HUES6 (cell line): Measurements from ENCODE around the gene TMEM114.

Experiments used
- H3K27ac ChIP-seq: 2 replicates; pipeline ENCODE4 v1.7.0; 2013; ENCODE audit warnings: low read depth, mild to moderate bottlenecking, low read length, inconsistent platforms
- H3K27me3 ChIP-seq: 2 replicates; pipeline ENCODE4 v1.6.1; 2013; ENCODE audit warnings: low read length; ENCODE audit not compliant: control insufficient read depth, insufficient read depth
- H3K36me3 ChIP-seq: 2 replicates; pipeline ENCODE4 v1.6.1; 2013; ENCODE audit warnings: low read length; ENCODE audit not compliant: control insufficient read depth, insufficient read depth
- H3K4me1 ChIP-seq: 2 replicates; pipeline ENCODE4 v1.6.1; 2013; ENCODE audit warnings: low read length; ENCODE audit not compliant: control insufficient read depth, insufficient read depth
- H3K4me3 ChIP-seq: 2 replicates; pipeline ENCODE4 v1.5.1; 2013; ENCODE audit warnings: low read depth, low read length
- H3K9ac ChIP-seq: one replicate; pipeline ENCODE4 v1.6.1; 2013; ENCODE audit warnings: mild to moderate bottlenecking, low read length
- H3K9me3 ChIP-seq: 2 replicates; pipeline ENCODE4 v1.6.1; 2013; ENCODE audit warnings: low read depth, low read length; ENCODE audit not compliant: control insufficient read depth, insufficient read depth

The TMEM114 gene

GRCh38 chr16:8607214-8607613, 16.9 kb upstream of the TMEM114 start:
- Histone ChIP-seq H3K36me3 (no peaks in the 10 kb centered on the region), H3K9me3 (no peaks in the 10 kb centered on the region), H3K9ac (no peak overlapping the region), H3K4me1 (0 out of 2 replicates have a peak, but pooled peaks cover 5% of the 10 kb centered on the region), H3K27me3 (peaks cover 16% of the 10 kb centered on the region; the same call in 1 of the 2 replicates), H3K4me3 (no peak overlapping the region), H3K27ac (no peak overlapping the region)

GRCh38 chr16:8605554-8605953, 15.2 kb upstream of the TMEM114 start:
- H3K9me3 ChIP-seq, result peaks cover 4% of the 10 kb centered on the region; the same call in 1 of the 2 replicates
- peaks cover 18% of the 10 kb centered on the region; the same call in 1 of the 2 replicates for H3K27me3 ChIP-seq
- no peak overlapping the region for H3K27ac ChIP-seq
- no peaks in the 10 kb centered on the region for H3K36me3 ChIP-seq
- H3K4me3 ChIP-seq, result no peak overlapping the region
- H3K4me1 ChIP-seq, result 0 out of 2 replicates have a peak, but pooled peaks cover 5% of the 10 kb centered on the region
- no peak overlapping the region for H3K9ac ChIP-seq

- Histone ChIP-seq H3K27ac (no peak overlapping the region), H3K4me1 (0 out of 2 replicates have a peak, but pooled peaks cover 5% of the 10 kb centered on the region), H3K27me3 (peaks cover 28% of the 10 kb centered on the region), H3K4me3 (no peak overlapping the region), H3K9ac (no peak overlapping the region), H3K9me3 (peaks cover 17% of the 10 kb centered on the region), H3K36me3 (no peaks in the 10 kb centered on the region)
Observed at GRCh38 chr16:8600144-8600775, 9.9 kb upstream of the TMEM114 start.

- Histone ChIP-seq H3K9ac (no peak overlapping the region), H3K4me3 (no peak overlapping the region), H3K36me3 (no peaks in the 10 kb centered on the region), H3K9me3 (peaks cover 14% of the 10 kb centered on the region), H3K27ac (no peak overlapping the region), H3K27me3 (peaks cover 61% of the 10 kb centered on the region), H3K4me1 (no peaks in the 10 kb centered on the region)
Observed at GRCh38 chr16:8596581-8596980, 6.3 kb upstream of the TMEM114 start.

GRCh38 chr16:8595783-8596182, 5.5 kb upstream of the TMEM114 start:
- Histone ChIP-seq H3K9ac (no peak overlapping the region), H3K4me3 (no peak overlapping the region), H3K4me1 (no peaks in the 10 kb centered on the region), H3K27me3 (peaks cover 67% of the 10 kb centered on the region), H3K36me3 (no peaks in the 10 kb centered on the region), H3K9me3 (peaks cover 20% of the 10 kb centered on the region), H3K27ac (no peak overlapping the region)

GRCh38 chr16:8594149-8594666, 3.9 kb upstream of the TMEM114 start:
- peaks cover 21% of the 10 kb centered on the region for H3K9me3 ChIP-seq
- H3K9ac ChIP-seq, result no peak overlapping the region
- H3K36me3 ChIP-seq, result no peaks in the 10 kb centered on the region
- H3K4me1 ChIP-seq, result peaks cover 3% of the 10 kb centered on the region; the same call in 1 of the 2 replicates
- peaks cover 81% of the 10 kb centered on the region for H3K27me3 ChIP-seq
- no peak overlapping the region for H3K27ac ChIP-seq
- no peak overlapping the region for H3K4me3 ChIP-seq

- peaks cover 88% of the 10 kb centered on the region for H3K27me3 ChIP-seq
- H3K4me1 ChIP-seq, result peaks cover 11% of the 10 kb centered on the region; the same call in 1 of the 2 replicates
- no peak overlapping the region for H3K4me3 ChIP-seq
- H3K9ac ChIP-seq, result no peak overlapping the region
- H3K36me3 ChIP-seq, result no peaks in the 10 kb centered on the region
- peaks cover 15% of the 10 kb centered on the region for H3K9me3 ChIP-seq
- no peak overlapping the region for H3K27ac ChIP-seq
Observed at GRCh38 chr16:8591451-8591850, 1.1 kb upstream of the TMEM114 start.

GRCh38 chr16:8590811-8591210, 500 bp upstream of the TMEM114 start:
- H3K27ac ChIP-seq, result no peak overlapping the region
- H3K27me3 ChIP-seq, result peaks cover 94% of the 10 kb centered on the region
- H3K36me3 ChIP-seq, result no peaks in the 10 kb centered on the region
- no peak overlapping the region for H3K4me3 ChIP-seq
- H3K4me1 ChIP-seq, result peaks cover 11% of the 10 kb centered on the region; the same call in 1 of the 2 replicates
- peaks cover 9% of the 10 kb centered on the region; the same call in 1 of the 2 replicates for H3K9me3 ChIP-seq
- H3K9ac ChIP-seq, result no peak overlapping the region

GRCh38 chr16:8589057-8589899, 1.0 kb downstream of the TMEM114 start:
- Histone ChIP-seq H3K27me3 (peaks cover 95% of the 10 kb centered on the region), H3K9me3 (peaks cover 9% of the 10 kb centered on the region; the same call in 1 of the 2 replicates), H3K9ac (no peak overlapping the region), H3K27ac (no peak overlapping the region), H3K4me1 (peaks cover 11% of the 10 kb centered on the region; the same call in 1 of the 2 replicates), H3K36me3 (no peaks in the 10 kb centered on the region), H3K4me3 (peak overlapping the region; percentile 74)

GRCh38 chr16:8588682-8589056, 1.6 kb downstream of the TMEM114 start:
- H3K9me3 ChIP-seq, result peaks cover 9% of the 10 kb centered on the region; the same call in 1 of the 2 replicates
- no peak overlapping the region for H3K9ac ChIP-seq
- no peaks in the 10 kb centered on the region for H3K36me3 ChIP-seq
- H3K27me3 ChIP-seq, result peaks cover 96% of the 10 kb centered on the region
- no peak overlapping the region for H3K27ac ChIP-seq
- H3K4me3 ChIP-seq, result peak overlapping the region; percentile 74
- H3K4me1 ChIP-seq, result peaks cover 11% of the 10 kb centered on the region; the same call in 1 of the 2 replicates

- no peak overlapping the region for H3K27ac ChIP-seq
- no peak overlapping the region for H3K9ac ChIP-seq
- H3K4me1 ChIP-seq, result peaks cover 11% of the 10 kb centered on the region; the same call in 1 of the 2 replicates
- H3K36me3 ChIP-seq, result no peaks in the 10 kb centered on the region
- peaks cover 90% of the 10 kb centered on the region for H3K27me3 ChIP-seq
- H3K9me3 ChIP-seq, result peaks cover 9% of the 10 kb centered on the region; the same call in 1 of the 2 replicates
- no peak overlapping the region for H3K4me3 ChIP-seq
Observed at GRCh38 chr16:8587065-8587464, 3.2 kb downstream of the TMEM114 start.
